GM10248 (cell line): ENCODE measurements around the gene CTLA4.

Experiments
- CTCF ChIA-PET: fragments of 300-600 bp; sonication (Branson Sonifier 250); formaldehyde crosslinking; extraction: SDS; loops from one replicate; lab custom pipeline; 2021; ENCODE audit warnings: antibody characterized with exemption; lab: Yijun Ruan, JAX
- POLR2A ChIA-PET: fragments of 350-650 bp; sonication (Branson Sonifier 250); formaldehyde crosslinking; extraction: SDS; loops from one replicate; lab custom pipeline; 2020; ENCODE audit warnings: antibody characterized with exemption; lab: Yijun Ruan, JAX
- DNase-seq: peaks from one replicate; pipeline ENCODE4 v3.0.0; 2012; ENCODE audit errors: extremely low spot score
- CTCF ChIP-seq: IDR thresholded peaks from 2 replicates; pipeline ENCODE4 v1.5.1; 2012; ENCODE audit warnings: mild to moderate bottlenecking, low read depth; ENCODE audit errors: extremely low read depth, missing control alignments, control extremely low read depth

CTLA4 gene

GRCh38 chr2:203824057-203824456 lies 43.5 kb upstream of the CTLA4 start:
- POLR2A ChIA-PET, result no interaction called here
- DNase-seq, result no peak
- no peak for TF ChIP-seq CTCF
- CTCF ChIA-PET, result interaction anchor here (1.6 to 2.3 kb wide), 2 partner anchors 9 to 339 kb away, joined by 6 to 11 read pairs; no protein-coding TSS in a partner anchor

- TF ChIP-seq CTCF, result no peak
- ChIA-PET POLR2A (no interaction called here), CTCF (interaction anchor here (1.6 to 2.3 kb wide), 2 partner anchors 10 to 340 kb away, joined by 6 to 11 read pairs; no protein-coding TSS in a partner anchor)
- no peak for DNase-seq
Measured at GRCh38 chr2:203824603-203825002, 43.0 kb upstream of the CTLA4 start.

- TF ChIP-seq CTCF, result no peak
- DNase-seq, result no peak
- ChIA-PET CTCF (no interaction called here), POLR2A (no interaction called here)
Measured at GRCh38 chr2:203826704-203827103, 40.9 kb upstream of the CTLA4 start.

GRCh38 chr2:203830304-203831055 lies 37.1 kb upstream of the CTLA4 start:
- ChIA-PET CTCF (interaction anchor here (1.0 to 1.3 kb wide), 2 partner anchors 8 to 18 kb away, joined by 3 read pairs; no protein-coding TSS in a partner anchor), POLR2A (no interaction called here)
- no peak for TF ChIP-seq CTCF
- DNase-seq, result no peak

- CTCF ChIA-PET, result no interaction called here
- POLR2A ChIA-PET, result no interaction called here
- TF ChIP-seq CTCF, result no peak
- DNase-seq, result no peak
Measured at GRCh38 chr2:203835420-203835819, 32.2 kb upstream of the CTLA4 start.

- POLR2A ChIA-PET, result no interaction called here
- DNase-seq, result no peak
- CTCF ChIA-PET, result no interaction called here
Measured at GRCh38 chr2:203835892-203836800, 31.4 kb upstream of the CTLA4 start.

More at GRCh38 chr2:203835892-203836800, 31.4 kb upstream of the CTLA4 start:
- no peak for TF ChIP-seq CTCF
